ENCODE measurements around the gene RNF14.
"Not testable (repeated sequence)": the region's sequence is repeated elsewhere in the genome, so short reads cannot be mapped to it uniquely, and the experiment has no call there.

Gene RNF14

DNA sequence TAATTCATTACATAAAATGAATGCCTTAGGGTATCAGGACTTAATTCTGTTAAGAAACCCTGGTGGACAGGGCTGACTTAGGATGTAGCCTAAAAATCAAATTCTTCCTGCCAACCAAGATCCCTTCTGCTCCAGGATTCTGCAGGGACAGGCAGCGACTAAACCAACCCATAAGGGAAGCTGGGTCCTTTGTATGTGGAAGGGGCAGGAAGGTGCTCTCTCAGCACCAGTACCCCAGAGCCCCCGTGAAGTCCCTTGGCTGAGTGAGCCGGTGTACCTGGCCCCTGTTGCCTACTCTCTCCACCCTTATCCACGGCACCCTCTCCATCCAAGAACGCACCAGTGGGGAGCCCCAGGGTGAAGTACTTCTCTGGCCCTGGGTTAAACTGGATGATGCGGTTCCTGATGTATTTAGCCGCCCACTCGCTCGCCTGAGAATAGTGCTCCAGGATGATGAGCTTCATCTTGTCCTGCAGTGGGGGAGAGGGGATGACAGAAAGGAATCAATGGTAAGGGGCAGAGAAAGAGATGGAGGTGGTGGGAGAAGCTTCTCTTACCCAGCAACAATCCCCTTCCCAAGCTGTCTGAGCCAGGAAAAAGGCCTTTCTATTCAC lies 42.8 kb downstream of the RNF14 start:
- no peak for DNase-seq (ENCODE audit: low read depth)
- H3K4me3 ChIP-seq (ENCODE audit: low read depth, low read length): peak overlapping the region; percentile 70

DNA sequence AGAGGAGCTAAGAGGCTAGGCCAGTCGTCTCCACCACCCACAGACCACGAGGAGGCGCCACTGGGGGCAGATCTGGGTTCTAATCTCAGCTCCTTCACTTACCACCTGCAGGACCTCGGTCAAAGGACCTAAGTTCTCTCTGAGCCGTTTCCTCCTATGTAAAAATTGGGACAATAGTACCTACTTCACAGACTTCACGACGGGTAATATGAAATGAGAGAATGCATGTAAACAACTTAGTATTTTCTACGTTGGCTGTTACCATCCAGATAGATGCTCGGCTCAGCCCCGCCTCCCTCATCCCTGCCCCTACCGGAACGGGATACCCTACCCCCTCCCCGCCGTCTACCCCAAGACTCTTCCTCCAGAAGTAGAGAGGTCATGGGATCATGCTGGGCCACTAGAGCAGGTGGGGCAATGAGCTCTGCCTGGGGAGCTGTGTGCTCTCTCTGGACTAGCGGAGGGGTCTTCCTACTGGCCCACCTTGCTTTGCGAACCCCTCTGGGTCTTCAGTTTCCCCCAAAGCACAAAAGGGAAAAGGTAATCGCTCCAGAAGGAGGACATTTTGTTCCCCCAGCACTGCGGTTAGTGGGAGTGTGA lies 43.4 kb downstream of the RNF14 start:
- no peak for DNase-seq (ENCODE audit: low read depth)

DNA sequence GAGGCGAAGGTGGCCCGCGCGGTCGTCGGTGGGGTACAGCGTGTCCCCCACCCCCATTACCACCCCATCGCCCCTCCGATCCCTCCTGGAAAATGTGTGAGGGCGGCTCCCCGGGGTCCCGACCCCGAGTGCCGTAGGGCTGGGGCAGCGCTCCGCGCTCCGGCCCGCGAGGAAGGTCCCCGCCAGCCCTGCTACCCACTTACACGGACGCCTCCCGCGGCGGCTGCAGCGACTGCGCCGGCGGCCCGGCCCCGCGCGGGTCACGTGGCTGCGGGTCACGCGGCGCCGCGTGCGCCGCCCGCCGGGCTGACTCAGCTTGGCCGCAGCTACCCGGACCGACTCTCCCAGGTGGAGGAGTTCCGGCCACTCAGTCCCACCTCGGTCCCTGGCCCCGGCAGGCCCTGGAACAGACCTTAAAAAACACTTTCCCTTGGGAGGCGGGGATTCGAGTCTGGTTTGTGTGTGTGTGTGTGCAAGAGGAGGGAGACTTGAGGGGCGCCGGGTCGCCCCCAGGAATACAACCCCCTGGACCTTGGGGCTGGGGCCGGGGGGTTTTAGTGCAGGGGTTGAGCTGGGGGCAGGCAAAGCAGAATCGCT lies 44.0 kb downstream of the RNF14 start, which contains the start of gene GNPDA1:
GNPDA1 (minus strand) TSS at position 236 of the 597 bp plus-strand sequence. CDS start 992 bp downstream, outside the sequence.
- peak; percentile 34 for DNase-seq (ENCODE audit: low read depth)
- peak within 1 kb of the TSS; percentile 70 for H3K4me3 ChIP-seq (ENCODE audit: low read depth, low read length)

More for the DNA sequence above, 43.4 kb downstream of the RNF14 start:
- H3K4me3 ChIP-seq (ENCODE audit: low read depth, low read length): peak overlapping the region; percentile 70

DNA sequence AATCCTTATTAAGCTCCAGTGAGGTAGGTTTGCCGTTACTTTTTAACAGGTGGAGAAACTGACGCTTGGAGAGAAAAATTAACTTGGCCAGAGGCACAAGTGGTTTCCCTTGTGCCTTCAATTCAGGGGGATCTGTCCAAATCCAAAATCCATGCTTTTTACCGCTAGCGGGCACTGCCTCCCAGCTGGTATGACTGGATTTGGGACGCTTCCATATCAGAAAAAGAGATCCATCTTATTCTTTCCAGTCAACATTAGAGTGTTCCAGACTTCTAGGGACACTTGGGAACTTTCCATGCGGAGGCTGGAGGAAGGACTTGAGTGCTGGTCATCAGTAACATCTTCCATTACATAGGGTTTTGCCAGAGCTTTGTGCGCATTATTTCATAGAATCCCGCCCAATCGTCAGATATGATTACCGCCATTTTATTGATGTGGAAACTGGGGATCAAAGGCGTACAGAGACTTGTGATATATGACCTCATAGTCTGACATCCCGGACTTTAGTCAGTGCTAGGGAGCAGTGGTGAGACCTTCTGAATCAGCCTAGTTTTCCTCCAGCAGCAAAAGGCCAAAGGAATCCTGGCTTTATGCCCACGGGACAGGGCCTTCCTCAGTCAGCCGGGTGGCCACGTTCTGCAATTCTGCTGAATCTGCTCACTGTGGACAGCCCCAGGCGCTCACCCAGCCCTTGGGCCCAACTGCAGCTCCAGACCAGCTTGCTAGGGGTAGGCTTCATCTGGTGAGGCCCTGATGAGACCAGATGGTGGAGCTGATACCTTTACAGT lies 45.0 kb downstream of the RNF14 start:
- peak; percentile 7 for DNase-seq (ENCODE audit: low read depth)
- no peak overlapping the region for H3K4me3 ChIP-seq (ENCODE audit: low read depth, low read length)

DNA sequence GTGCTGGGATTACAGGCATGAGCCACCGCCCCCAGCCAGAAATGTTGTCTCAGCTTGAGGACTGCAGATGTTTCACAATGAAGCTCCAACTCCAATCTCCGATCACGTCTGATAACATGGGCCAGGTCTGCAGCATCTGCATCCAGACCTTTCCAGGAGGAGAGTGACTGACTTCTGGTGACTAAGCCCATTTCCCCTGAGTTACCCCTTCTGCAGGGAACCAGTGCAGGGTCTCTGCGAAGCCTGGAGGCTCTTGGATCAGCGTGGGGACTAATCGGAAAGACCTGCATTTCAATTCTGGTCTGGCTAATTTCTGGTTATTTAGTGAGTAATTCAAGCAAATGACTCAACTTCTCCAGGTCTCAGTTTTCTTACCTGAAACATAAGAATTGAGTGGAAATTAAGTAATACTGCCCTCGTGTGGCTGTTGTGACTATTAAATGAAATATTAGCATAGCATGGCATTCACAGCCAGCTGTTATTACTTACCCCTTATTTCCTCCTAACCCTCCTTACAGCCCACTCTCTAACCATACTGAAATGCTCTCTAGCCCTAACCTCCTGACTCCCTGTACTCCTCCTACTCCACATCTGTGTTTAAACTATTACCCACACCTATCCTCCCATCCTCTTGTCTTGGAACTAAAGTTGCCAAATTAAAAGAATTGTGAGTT lies 46.1 kb downstream of the RNF14 start:
- H3K4me3 ChIP-seq (ENCODE audit: low read depth, low read length): no peak overlapping the region
- peak; percentile 16 for DNase-seq (ENCODE audit: low read depth)

DNA sequence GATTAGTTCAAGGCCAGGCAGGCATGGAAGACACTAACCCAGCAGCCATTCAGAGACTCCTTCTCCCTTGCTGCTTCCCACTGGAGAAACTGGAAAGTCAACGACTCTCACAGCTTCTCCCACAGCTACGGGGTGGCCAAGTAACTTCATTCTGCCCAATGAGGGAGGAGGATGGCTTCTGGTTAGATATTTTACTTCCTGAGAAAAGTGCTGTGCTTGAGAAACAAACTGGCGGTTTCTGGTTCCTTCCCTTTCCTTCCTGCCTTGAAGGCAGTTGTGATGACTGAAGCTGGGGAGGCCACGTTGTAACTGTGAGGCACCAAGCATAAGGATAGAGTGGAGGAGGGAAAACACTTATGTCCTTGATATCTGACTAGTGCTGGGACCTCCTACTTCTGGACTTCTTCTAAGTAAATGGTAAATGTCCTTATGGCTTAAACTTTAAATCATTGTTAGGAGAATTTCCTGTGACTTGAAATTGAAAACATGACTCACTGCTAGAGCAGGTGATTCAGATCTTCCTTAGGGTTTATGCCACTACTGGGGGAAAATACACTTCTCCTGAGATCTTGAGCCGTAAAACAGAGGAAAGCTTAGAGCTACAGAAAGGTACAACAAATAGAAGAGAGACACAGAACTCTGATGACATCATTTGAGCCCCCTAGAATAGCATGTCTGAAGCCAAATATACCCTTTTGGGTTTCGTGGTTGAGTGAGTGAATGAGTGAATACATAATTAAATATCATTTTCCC lies 47.1 kb downstream of the RNF14 start:
- no peak overlapping the region for H3K4me3 ChIP-seq (ENCODE audit: low read depth, low read length)
- peak; percentile 11 for DNase-seq (ENCODE audit: low read depth)

DNA sequence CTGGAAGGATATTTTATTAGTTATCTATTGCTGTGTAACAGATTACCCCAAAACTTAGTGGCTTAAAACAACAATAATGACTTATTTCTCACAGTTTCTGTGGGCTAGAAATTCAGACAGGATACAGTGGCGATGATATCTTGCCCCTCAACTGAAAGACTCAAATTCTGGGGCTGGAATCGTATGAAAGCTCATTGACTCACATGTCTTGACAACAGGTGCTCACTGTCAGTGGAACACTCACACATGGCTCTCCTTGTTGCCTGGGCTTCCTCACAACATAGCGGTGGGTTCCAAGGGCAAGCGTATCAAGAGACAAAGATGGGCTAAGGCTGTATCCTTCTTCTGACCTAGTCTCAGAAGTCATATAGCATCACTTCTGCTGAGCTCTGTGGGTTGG lies 47.7 kb downstream of the RNF14 start:
- DNase-seq (ENCODE audit: low read depth): no peak
- no peak overlapping the region for H3K4me3 ChIP-seq (ENCODE audit: low read depth, low read length)

DNA sequence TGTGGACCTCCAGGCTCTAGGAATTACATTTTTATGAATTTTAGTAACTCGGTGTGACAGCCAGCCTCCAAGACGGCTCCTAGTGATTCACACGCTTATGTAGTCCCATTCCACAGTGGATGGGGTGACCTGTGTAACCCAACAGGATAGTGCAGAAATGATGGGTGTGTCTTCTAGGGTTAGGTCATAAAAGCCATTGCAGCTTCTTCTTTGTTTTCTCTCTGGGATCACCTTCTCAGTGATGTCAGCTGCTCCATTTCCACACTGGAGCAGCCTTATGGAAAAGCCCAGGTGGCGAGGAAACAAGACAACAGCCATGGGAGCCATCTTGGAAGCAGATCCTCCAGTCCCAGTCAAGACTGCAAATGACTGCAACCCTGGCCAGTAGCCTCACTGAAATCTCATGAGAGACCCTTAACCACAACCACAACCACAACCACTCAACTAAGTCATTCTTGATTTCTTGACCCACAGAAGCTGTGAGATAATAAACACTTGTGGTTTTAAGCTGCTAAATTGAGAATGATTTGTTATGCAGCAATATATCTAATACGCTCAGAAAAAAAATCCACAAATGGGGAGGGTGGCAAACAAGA lies 49.0 kb downstream of the RNF14 start:
- DNase-seq (ENCODE audit: low read depth): peak; percentile 34
- H3K4me3 ChIP-seq (ENCODE audit: low read depth, low read length): no peak overlapping the region

DNA sequence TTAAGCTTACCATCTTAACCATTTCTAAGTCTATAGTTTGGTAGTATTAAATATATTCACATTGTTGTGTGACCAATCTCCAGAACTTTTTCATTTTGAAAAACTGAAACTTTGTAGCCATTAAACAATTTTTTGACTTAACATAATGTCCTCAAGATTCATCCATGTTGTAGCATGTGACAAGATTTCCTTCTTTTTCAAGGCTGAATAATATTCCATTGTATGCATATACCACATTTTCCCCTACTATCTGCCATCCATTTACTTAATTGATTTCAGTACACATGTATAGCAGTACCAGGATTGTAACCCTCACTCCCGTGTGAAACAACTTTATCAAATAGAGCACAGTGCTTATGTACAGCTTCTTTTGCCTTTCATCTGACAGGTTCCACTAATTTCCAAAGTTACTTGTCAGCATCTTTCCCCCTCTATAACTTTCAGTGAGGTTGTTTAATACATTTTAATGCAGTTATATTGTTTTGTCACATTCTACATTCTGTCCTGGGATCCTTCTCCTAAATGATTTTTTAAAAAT lies 51.3 kb downstream of the RNF14 start:
- DNase-seq (ENCODE audit: low read depth): no peak
- H3K4me3 ChIP-seq (ENCODE audit: low read depth, low read length): no peak overlapping the region

DNA sequence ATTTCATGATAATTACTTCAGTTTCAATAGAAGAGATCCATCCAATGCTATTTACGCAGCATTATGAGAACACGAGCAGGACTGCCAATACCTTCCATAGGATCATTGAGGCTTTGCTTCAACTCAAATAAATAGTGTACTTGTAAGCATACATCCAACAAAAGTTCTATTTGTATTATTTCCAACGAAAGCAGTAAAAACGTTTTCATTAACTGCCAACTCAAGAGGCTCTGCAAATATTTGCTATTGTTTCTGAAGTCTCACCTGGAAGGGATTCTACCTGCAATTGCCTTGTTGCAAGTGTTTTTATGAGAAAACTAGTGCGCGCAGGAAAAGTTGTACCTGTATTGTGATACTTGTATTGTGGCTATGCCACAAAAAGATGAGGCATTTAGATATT lies 54.9 kb downstream of the RNF14 start:
- no peak overlapping the region for H3K4me3 ChIP-seq (ENCODE audit: low read depth, low read length)
- DNase-seq (ENCODE audit: low read depth): no peak

DNA sequence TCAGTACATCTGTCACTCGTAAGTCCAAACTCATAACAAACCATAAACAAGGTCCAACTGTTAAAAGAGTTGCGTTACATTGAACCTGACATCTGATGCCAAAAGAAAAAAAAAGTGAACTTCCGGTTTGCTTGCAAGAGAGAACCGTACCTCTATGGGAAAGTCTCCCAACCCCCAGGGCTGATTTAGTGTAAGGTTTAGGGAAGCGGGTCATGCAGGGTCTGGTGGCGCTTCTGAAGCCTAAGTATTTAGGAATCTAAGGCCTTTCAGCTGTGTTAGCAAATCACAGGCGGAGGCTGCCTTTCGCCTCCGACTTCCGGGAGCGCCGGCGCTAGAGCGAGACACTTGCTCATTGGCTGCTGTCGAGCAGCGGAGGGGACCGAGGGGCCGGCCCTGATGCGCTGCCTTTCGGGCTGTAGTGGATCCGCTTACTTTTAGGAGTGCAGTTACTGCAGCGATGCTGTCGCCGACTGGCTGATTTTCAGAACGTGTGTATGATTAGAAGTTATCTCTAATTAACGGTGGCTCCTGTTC lies 55.9 kb downstream of the RNF14 start:
- DNase-seq (ENCODE audit: low read depth): peak; percentile 32
- peak overlapping the region; percentile 44 for H3K4me3 ChIP-seq (ENCODE audit: low read depth, low read length)

DNA sequence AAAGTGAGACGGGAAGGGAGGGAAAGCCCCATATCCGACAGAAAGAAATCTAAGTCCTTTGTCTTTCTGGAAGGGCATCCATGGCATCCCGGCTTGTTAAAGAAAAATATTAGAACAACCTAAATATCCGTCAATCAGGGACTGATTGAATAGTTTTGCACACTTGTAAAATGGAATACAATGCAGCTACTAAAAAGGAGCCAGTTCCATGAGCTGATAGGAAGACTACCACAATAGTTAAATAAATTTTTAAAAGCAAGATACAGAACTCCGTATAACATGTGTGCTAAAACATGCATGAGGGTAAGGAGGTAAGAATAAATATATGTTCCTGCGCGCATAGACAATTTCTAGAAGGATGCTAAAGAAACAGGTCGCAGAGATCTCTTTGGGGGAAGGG lies 56.7 kb downstream of the RNF14 start:
- no peak for DNase-seq (ENCODE audit: low read depth)
- H3K4me3 ChIP-seq (ENCODE audit: low read depth, low read length): peak overlapping the region; percentile 44

DNA sequence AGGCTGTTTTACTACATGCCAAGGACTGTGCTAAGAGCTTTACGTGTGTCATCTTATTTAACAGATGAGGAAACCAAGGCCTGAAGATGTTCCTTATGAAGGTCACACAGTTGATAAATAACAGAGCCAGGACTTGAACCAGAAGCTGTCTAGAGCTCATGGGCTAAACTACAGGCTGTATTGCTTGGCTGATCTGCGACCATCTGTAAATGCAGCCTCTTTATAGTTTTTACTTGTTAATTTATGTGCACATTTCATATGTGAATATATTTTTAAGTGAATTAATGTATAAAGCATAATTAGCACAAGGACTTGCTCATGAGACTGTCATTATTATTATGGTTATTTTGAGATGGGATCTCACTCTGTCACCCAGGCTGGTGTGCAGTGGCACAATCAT lies 63.2 kb downstream of the RNF14 start:
- DNase-seq (ENCODE audit: low read depth): no peak
- no peak overlapping the region for H3K4me3 ChIP-seq (ENCODE audit: low read depth, low read length)

DNA sequence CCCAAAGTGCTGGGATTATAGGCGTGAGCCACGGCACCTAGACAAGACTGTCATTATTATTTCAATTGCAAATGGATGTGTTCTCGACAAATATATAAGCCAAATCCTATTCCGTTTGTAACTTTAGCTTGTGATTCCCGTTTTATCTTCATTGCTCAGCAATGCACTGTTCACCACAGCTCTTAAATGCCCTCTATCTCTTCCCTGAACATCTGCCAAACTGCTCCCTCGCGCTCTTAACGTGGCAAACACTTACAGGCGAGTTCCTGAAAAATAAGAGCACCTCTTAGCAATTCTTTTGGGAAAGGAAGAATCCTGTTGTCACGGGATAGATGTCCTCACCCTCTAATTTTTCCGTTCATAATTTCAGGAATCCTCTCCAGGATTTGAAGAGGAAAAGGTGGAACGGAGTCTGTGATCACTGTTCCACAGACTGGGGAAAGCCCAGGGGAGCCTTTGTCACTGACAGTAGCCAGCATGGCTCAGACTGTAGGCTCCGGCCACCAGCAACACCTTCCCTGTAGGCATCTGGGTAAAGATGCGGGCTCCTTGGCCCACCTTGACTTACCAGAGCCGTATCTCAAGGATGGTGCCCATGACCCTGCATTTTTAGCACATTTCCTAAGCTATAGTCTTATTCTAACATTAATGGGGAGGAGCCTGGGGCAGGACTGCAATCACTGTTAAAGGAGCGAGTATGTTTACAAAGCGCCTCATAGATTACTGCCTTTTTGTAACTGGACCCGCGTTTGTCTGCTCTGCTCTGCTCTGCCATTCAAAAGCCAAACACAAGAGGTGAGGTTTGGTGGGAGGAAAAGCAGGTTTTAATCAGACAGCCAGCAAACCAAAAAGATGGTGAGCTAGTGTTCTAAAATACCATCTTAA lies 64.1 kb downstream of the RNF14 start:
- H3K4me3 ChIP-seq (ENCODE audit: low read depth, low read length): no peak overlapping the region
- DNase-seq (ENCODE audit: low read depth): no peak

DNA sequence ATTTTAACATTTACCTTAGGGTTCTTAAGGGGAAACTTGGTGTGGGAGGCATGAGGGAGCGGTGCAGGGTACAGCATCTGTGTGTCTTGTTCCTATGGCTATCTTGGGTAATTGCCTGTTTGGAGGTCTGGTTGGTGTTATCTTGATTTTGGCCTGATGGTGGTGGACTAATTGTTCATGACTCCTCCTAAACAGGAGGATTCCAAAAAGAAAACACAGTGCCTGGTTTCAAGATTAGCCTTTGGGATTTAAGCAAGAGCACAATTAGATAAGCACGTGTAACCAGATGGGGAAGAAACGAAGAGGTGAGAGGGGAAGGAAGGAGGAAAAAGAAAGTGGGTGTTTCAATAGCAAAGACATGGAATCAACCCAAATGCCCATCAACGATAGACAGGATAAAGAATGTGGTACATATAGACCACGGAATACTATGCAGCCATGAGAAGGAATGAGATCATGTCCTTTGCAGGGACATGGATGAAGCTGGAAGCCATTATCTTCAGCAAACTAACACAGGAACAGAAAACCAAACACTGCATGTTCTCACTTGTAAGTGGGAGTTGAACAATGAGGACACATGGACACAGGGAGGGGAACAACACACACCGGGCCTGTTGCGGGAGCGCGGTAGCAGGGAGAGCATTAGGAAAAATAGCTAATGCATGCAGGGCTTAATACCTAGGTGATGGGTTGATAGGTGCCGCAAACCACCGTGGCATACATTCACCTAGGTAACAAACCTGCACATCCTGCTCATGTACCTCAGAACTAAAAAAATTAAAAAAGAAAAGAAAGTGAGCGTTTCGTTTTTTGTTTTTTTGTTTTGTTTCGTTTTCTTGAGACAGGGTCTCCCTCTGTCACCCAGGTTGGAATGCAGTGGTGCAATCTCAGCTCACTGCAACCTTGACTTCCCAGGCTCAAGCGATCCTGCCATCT lies 65.0 kb downstream of the RNF14 start:
- not testable (repeated sequence) for H3K4me3 ChIP-seq (ENCODE audit: low read depth, low read length); DNase-seq (ENCODE audit: low read depth)

DNA sequence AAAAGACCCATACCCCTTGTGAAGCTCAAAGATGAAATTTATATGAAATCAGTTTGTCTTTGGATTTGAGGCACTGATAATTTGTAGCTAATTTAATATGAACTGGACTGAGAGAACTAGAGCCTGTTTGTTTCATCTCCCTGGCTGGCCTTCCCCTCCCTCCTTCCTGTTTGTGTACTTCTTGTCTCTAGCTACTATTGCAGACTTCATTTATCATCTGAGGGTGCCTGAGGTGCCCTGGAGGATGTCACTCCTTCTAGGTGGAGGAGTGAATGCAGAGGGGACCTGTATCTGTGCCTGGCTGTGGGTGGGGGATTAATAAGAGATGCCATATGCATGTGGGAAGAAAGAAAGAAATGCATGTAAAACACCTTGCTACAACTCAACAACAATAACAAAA lies 66.1 kb downstream of the RNF14 start:
- no peak for DNase-seq (ENCODE audit: low read depth)
- no peak overlapping the region for H3K4me3 ChIP-seq (ENCODE audit: low read depth, low read length)
